HAP-1 (cell line): ENCODE results near the gene LIN7A.
"Not testable (repeated sequence)": the region's sequence is repeated elsewhere in the genome, so short reads cannot be mapped to it uniquely, and the experiment has no call there.

ENCODE experiments used
- DNase-seq, 2 experiments: peaks; one replicate each; pipeline ENCODE4 v3.0.0-alpha.2; 2016 to 2020; ENCODE audit warnings: low spot score in 2 of 2
- H3K27me3 ChIP-seq: fragments of 250-450 bp; sonication (Bioruptor Pico); 2 replicates; pipeline ENCODE4 v1.5.1; 2020; ENCODE audit warnings: low read depth, mild to moderate bottlenecking, moderate library complexity
- H3K36me3 ChIP-seq: fragments of 250-450 bp; sonication (Bioruptor Pico); replicated peaks from 2 replicates; pipeline ENCODE4 v1.5.1; 2020; ENCODE audit warnings: mild to moderate bottlenecking
- H3K4me1 ChIP-seq: fragments of 250-450 bp; sonication (Bioruptor Pico); 2 replicates; pipeline ENCODE4 v1.5.1; 2020; ENCODE audit warnings: mild to moderate bottlenecking
- H3K4me3 ChIP-seq: fragments of 250-450 bp; sonication (Bioruptor Pico); 2 replicates; pipeline ENCODE4 v1.5.1; 2020; ENCODE audit warnings: mild to moderate bottlenecking, moderate library complexity
- H3K9me3 ChIP-seq: fragments of 250-450 bp; sonication (Bioruptor Pico); 2 replicates; pipeline ENCODE4 v1.5.1; 2020; ENCODE audit warnings: mild to moderate bottlenecking, moderate library complexity
- in situ Hi-C: fragments of 300-500 bp; cut with MboI; formaldehyde crosslinking; loops from 3 replicates; pipeline ENCODE4 v1.14.3; 2020; ENCODE audit warnings: low sequenced_read_pairs, inconsistent platforms, mixed read lengths

The LIN7A gene

DNA sequence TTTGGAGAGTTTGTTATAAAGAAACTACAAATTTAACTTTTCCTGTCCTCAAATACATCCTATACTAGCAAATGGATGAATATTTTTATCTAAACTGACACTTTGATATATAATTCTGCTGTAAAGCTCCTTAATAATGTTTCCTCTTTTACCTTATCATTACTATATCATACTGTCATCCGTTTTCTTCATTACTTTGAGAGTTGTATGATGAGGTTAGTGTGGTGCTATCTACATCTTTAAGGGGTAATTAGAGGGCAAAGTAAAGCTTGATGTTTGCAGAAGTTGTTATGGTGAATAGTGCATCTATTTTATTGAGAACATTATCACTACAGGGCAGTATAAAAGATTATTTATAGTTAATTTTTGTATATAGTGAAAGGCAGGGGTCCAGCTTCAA is 36.1 kb downstream of the LIN7A start:
- peaks cover 6% of the 10 kb centered on the region for H3K4me1 ChIP-seq
- H3K9me3 ChIP-seq = no peaks in the 10 kb centered on the region
- no peaks in the 10 kb centered on the region for H3K27me3 ChIP-seq
- in situ Hi-C loops = no loop called here
- H3K4me3 ChIP-seq = no peak overlapping the region
- DNase-seq = no peak
- H3K36me3 ChIP-seq = peaks cover 3% of the 10 kb centered on the region; the same call in 1 of the 2 replicates

DNA sequence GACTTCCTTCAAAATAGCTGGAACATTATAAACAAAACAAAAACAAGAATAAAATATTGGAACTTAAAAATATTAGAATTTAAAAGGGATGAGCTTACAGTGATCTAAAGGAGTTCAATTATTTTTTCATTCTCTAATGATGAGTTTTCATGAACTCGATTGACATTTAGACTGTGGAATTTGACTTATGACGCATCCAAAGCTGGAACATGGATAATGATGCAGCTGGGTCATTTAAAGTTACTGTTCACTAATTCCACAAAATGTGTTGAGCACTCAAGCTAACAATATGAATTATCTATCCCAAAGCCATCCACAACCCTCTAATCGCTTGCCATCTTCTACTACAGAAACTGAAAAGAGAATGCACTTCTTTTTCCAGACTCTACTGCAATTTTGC is 42.5 kb downstream of the LIN7A start:
- no peak for DNase-seq
- Histone ChIP-seq H3K27me3 (no peaks in the 10 kb centered on the region), H3K9me3 (no peaks in the 10 kb centered on the region), H3K4me1 (peaks cover 35% of the 10 kb centered on the region), H3K36me3 (peaks cover under 1% of the 10 kb centered on the region; the same call in 1 of the 2 replicates), H3K4me3 (no peak overlapping the region)
- in situ Hi-C loops = no loop called here

- no peak for DNase-seq
- no peak overlapping the region for H3K4me3 ChIP-seq
- H3K9me3 ChIP-seq = no peaks in the 10 kb centered on the region
- no peaks in the 10 kb centered on the region for H3K27me3 ChIP-seq
- no peaks in the 10 kb centered on the region for H3K36me3 ChIP-seq
- in situ Hi-C loops = no loop called here
- H3K4me1 ChIP-seq = peaks cover 35% of the 10 kb centered on the region
These were observed 43.6 kb downstream of the LIN7A start for GRCh38 chr12:80894179-80894578.

DNA sequence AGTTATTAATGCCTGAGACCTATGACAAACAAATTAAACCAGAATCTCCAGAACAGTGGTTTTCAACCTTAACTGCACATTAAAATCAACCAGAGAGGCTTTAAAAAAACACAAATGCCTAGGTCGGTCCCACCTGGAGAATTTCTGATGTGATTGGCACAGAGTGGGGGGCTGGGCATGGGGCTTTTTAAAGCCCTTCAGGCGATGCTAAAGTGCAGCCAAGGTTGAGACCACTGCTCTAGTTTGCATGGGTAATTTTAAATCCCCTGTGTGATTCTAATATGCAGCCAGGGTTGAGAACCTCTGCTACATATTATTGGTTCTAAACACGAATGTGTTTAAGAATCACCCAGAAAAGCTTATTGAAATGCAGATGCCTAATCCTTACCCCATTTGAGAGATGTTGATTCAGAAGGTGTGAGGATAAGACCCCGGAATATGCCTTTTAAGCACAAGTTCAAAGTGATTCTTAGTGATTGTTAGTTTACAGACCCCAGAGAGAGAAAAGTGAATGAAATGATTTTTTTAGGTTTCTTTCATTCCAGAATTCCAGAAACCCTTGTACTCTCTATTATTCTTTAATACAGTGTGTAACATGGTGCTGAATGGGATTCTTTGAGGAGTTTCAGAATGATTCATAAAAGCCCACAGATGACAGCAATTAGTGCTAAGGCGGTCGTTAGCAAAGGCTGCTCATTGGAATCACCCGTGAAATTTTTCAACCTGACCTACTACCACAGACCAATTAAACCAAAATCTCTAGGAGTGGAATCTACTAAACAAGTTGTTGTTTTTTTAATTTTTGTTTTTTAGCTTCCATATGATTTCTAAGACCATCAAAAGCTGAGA is 44.9 kb downstream of the LIN7A start:
- no peaks in the 10 kb centered on the region for H3K27me3 ChIP-seq
- H3K36me3 ChIP-seq = peaks cover 10% of the 10 kb centered on the region
- peak; percentile 80 to 100 for DNase-seq
- peaks cover 35% of the 10 kb centered on the region for H3K4me1 ChIP-seq
- H3K9me3 ChIP-seq = no peaks in the 10 kb centered on the region
- no peak overlapping the region for H3K4me3 ChIP-seq
- in situ Hi-C loops = no loop called here

DNA sequence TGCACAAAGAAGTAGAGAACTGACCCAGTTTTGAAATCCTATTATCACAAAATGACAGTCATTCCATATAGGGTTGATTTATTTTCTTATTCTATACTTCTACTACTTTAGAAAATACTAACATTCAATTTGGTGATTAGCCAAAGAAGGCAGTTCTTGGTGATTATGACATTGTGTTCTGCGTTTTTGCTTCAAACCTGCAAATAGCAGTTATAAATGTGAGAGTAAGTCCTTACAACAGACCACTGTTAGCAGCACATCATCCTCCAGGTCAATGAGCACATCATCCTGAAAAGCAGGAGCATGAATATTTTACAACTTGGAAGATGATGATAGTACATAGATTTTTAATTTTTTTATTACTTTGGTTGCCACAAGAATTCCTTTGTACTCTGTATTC is 53.1 kb downstream of the LIN7A start:
- no peak for DNase-seq
- H3K4me1 ChIP-seq = peaks cover 8% of the 10 kb centered on the region
- in situ Hi-C loops = no loop called here
- H3K27me3 ChIP-seq = no peaks in the 10 kb centered on the region
- no peaks in the 10 kb centered on the region for H3K9me3 ChIP-seq
- no peak overlapping the region for H3K4me3 ChIP-seq
- peaks cover 30% of the 10 kb centered on the region for H3K36me3 ChIP-seq

- Histone ChIP-seq H3K4me3 (no peak overlapping the region), H3K36me3 (peaks cover 14% of the 10 kb centered on the region), H3K4me1 (peaks cover 8% of the 10 kb centered on the region), H3K9me3 (no peaks in the 10 kb centered on the region), H3K27me3 (no peaks in the 10 kb centered on the region)
- DNase-seq = no peak
- in situ Hi-C loops = no loop called here
These were observed 56.6 kb downstream of the LIN7A start for GRCh38 chr12:80881106-80881505.

DNA sequence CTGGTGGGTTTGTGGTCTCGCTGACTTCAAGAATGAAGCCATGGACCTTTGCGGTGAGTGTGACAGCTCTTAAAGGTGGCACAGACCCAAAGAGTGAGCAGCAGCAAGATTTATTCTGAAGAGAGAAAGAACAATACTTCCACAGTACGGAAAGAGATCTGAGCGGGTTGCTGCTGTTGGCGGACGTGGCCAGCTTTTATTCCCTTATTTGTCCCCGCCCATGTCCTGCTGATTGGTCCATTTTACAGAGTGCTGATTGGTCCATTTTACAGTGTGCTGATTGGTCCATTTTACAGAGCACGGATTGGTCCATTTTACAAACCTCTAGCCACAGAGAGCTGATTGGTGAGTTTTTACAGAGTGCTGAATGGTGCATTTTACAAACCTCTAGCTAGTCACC is 59.3 kb downstream of the LIN7A start:
- H3K36me3 ChIP-seq, H3K9me3 ChIP-seq, DNase-seq, H3K4me1 ChIP-seq, in situ Hi-C loops, H3K27me3 ChIP-seq, H3K4me3 ChIP-seq: not testable (repeated sequence)

GRCh38 chr12:80877721-80878265 is 59.9 kb downstream of the LIN7A start:
- H3K4me1 ChIP-seq = peaks cover 8% of the 10 kb centered on the region
- H3K36me3 ChIP-seq = peaks cover 4% of the 10 kb centered on the region; the same call in 1 of the 2 replicates
- no peak for DNase-seq
- no peaks in the 10 kb centered on the region for H3K9me3 ChIP-seq
- H3K27me3 ChIP-seq = no peaks in the 10 kb centered on the region
- H3K4me3 ChIP-seq = no peak overlapping the region
- in situ Hi-C loops = no loop called here

GRCh38 chr12:80872053-80872452 is 65.7 kb downstream of the LIN7A start:
- no peaks in the 10 kb centered on the region for H3K36me3 ChIP-seq
- no peaks in the 10 kb centered on the region for H3K27me3 ChIP-seq
- no peak for DNase-seq
- no peak overlapping the region for H3K4me3 ChIP-seq
- no peaks in the 10 kb centered on the region for H3K9me3 ChIP-seq
- in situ Hi-C loops = no loop called here
- H3K4me1 ChIP-seq = peaks cover 4% of the 10 kb centered on the region; the same call in 1 of the 2 replicates

DNA sequence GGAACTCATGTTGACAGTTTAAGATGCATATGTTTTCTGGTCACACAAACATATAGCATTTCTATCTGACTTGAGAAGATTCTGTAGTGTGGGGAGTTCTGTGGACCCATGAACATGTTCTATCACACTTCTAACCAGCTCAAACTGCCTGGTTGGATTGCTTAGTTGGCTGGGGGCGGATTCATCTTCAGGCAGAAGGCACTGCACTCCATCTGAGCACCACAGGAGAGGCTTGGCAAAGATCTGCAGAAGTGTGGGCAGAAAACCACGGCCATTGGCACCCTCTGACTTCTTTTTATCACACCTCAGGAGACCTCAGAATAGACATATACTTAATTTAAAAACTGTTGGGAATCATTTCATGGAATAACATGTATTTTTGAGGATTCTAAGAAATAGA is 68.5 kb downstream of the LIN7A start:
- H3K27me3 ChIP-seq = no peaks in the 10 kb centered on the region
- H3K36me3 ChIP-seq = no peaks in the 10 kb centered on the region
- no peak overlapping the region for H3K4me3 ChIP-seq
- in situ Hi-C loops = no loop called here
- no peaks in the 10 kb centered on the region for H3K9me3 ChIP-seq
- H3K4me1 ChIP-seq = peaks cover 4% of the 10 kb centered on the region; the same call in 1 of the 2 replicates
- no peak for DNase-seq

- no peaks in the 10 kb centered on the region for H3K27me3 ChIP-seq
- no peak for DNase-seq
- no peak overlapping the region for H3K4me3 ChIP-seq
- H3K36me3 ChIP-seq = no peaks in the 10 kb centered on the region
- peaks cover 4% of the 10 kb centered on the region; the same call in 1 of the 2 replicates for H3K4me1 ChIP-seq
- in situ Hi-C loops = no loop called here
- no peaks in the 10 kb centered on the region for H3K9me3 ChIP-seq
These were observed 69.2 kb downstream of the LIN7A start for GRCh38 chr12:80868576-80868975.

GRCh38 chr12:80867941-80868340 is 69.8 kb downstream of the LIN7A start:
- Histone ChIP-seq H3K9me3 (no peaks in the 10 kb centered on the region), H3K27me3 (no peaks in the 10 kb centered on the region), H3K4me3 (no peak overlapping the region), H3K36me3 (no peaks in the 10 kb centered on the region), H3K4me1 (peaks cover 4% of the 10 kb centered on the region; the same call in 1 of the 2 replicates)
- in situ Hi-C loops = no loop called here
- DNase-seq = no peak

DNA sequence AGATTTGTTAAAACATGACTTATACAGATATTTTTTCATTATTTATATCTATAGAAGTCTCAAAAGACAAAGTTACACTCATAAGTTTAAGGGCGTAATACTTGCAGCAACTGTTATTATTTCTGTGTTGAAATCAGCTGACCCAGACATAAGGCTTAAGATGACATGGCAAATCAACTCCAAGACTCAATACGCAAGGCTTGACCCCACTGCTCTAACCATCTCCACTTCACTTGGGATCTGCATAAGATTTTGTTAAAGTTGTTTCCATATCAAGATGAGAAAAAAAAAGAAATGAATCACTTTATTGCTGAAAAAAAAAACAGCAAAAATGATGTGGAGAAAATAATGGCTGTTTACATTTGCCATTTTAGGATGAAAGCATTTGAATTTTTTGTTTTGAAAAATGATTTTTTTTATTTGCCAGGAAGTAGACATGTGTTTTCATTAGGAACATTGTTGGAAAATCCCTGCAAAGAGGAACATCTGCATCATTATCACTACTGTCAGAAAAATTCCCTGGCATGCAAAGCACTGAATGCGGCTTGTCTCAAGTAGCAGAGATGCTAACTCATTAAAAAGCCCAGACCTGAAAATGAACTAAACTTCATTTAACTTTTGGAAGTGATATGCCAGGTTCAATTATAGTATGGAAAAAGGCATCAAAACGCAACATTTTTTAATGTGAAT is 73.5 kb downstream of the LIN7A start:
- H3K36me3 ChIP-seq = 0 out of 2 replicates have a peak, but pooled peaks cover 3% of the 10 kb centered on the region
- no peaks in the 10 kb centered on the region for H3K27me3 ChIP-seq
- in situ Hi-C loops = no loop called here
- H3K9me3 ChIP-seq = no peaks in the 10 kb centered on the region
- DNase-seq = no peak
- H3K4me3 ChIP-seq = no peak overlapping the region
- peaks cover 4% of the 10 kb centered on the region; the same call in 1 of the 2 replicates for H3K4me1 ChIP-seq

- H3K4me1 ChIP-seq = peaks cover 2% of the 10 kb centered on the region; the same call in 1 of the 2 replicates
- H3K9me3 ChIP-seq = no peaks in the 10 kb centered on the region
- DNase-seq = no peak
- no peaks in the 10 kb centered on the region for H3K27me3 ChIP-seq
- no peak overlapping the region for H3K4me3 ChIP-seq
- 0 out of 2 replicates have a peak, but pooled peaks cover 3% of the 10 kb centered on the region for H3K36me3 ChIP-seq
- in situ Hi-C loops = no loop called here
These were observed 75.2 kb downstream of the LIN7A start for GRCh38 chr12:80862531-80862930.
